Measurements from ENCODE around the gene CAPN7.

Gene CAPN7

GRCh38 chr3:15263120-15263519 is 57.1 kb downstream of the CAPN7 start:
- ChIA-PET CTCF (interaction anchor here (8.3 to 10.4 kb wide), 3 partner anchors 21 to 141 kb away, joined by 123 to 203 read pairs (median 151); no protein-coding TSS in a partner anchor), POLR2A (no interaction called here)
- TF ChIP-seq, protein P1, sequence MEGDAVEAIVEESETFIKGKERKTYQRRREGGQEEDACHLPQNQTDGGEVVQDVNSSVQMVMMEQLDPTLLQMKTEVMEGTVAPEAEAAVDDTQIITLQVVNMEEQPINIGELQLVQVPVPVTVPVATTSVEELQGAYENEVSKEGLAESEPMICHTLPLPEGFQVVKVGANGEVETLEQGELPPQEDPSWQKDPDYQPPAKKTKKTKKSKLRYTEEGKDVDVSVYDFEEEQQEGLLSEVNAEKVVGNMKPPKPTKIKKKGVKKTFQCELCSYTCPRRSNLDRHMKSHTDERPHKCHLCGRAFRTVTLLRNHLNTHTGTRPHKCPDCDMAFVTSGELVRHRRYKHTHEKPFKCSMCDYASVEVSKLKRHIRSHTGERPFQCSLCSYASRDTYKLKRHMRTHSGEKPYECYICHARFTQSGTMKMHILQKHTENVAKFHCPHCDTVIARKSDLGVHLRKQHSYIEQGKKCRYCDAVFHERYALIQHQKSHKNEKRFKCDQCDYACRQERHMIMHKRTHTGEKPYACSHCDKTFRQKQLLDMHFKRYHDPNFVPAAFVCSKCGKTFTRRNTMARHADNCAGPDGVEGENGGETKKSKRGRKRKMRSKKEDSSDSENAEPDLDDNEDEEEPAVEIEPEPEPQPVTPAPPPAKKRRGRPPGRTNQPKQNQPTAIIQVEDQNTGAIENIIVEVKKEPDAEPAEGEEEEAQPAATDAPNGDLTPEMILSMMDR (IDR thresholded peaks at IDR 0.05; ENCODE audit: control extremely low read depth, extremely low read depth, low read depth, missing control alignments) = no peak
- DNase-seq (ENCODE audit: extremely low spot score) = no peak

- no peak for DNase-seq (ENCODE audit: extremely low spot score)
- ChIA-PET POLR2A (no interaction called here), CTCF (interaction anchor here (1.5 to 10.4 kb wide), 8 partner anchors 6 to 293 kb away, joined by 4 to 203 read pairs (median 70); partner anchors contain the start of gene SH3BP5)
- TF ChIP-seq, protein P1 (IDR thresholded peaks at IDR 0.05; ENCODE audit: control extremely low read depth, extremely low read depth, low read depth, missing control alignments) = no peak
These were observed 57.9 kb downstream of the CAPN7 start for GRCh38 chr3:15263926-15264325.

DNA sequence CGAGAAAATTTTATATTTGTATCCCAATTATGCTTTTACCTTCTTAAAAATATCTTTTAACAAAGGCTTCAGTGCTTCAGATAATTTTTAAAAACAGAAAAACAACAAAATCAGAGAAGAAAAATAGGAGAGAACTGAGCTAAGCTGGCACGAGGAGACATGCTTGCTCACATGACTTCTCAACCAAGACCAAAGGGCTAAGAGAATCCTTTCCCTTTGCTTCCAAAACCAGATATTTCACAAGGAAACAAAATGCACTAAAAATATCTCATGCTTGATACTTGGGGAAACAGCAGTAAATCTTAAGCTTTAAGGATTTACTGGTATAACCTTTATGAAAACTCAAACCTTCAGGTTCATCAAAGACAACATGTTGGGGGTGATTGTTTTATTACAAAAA is 58.4 kb downstream of the CAPN7 start:
- ChIA-PET POLR2A (interaction anchor here (0.6 kb wide), 1 partner anchor 92 kb away, joined by 3 read pairs; no protein-coding TSS in a partner anchor), CTCF (interaction anchor here (0.9 to 10.4 kb wide), 10 partner anchors 7 to 292 kb away, joined by 3 to 203 read pairs (median 55); partner anchors contain the start of gene SH3BP5)
- DNase-seq (ENCODE audit: extremely low spot score) = no peak
- TF ChIP-seq, protein P1 (IDR thresholded peaks at IDR 0.05; ENCODE audit: control extremely low read depth, extremely low read depth, low read depth, missing control alignments) = no peak

- CTCF ChIA-PET = interaction anchor here (0.9 to 10.4 kb wide), 26 partner anchors 8 to 291 kb away, joined by 3 to 203 read pairs (median 12); partner anchors contain the start of genes CAPN7 and SH3BP5
- TF ChIP-seq, protein P1 (IDR thresholded peaks at IDR 0.05; ENCODE audit: control extremely low read depth, extremely low read depth, low read depth, missing control alignments) = no peak
- POLR2A ChIA-PET = interaction anchor here (0.7 kb wide), 1 partner anchor 100 kb away, joined by 3 read pairs; no protein-coding TSS in a partner anchor
- DNase-seq (ENCODE audit: extremely low spot score) = no peak
These were observed 59.8 kb downstream of the CAPN7 start for GRCh38 chr3:15265655-15266509.

DNA sequence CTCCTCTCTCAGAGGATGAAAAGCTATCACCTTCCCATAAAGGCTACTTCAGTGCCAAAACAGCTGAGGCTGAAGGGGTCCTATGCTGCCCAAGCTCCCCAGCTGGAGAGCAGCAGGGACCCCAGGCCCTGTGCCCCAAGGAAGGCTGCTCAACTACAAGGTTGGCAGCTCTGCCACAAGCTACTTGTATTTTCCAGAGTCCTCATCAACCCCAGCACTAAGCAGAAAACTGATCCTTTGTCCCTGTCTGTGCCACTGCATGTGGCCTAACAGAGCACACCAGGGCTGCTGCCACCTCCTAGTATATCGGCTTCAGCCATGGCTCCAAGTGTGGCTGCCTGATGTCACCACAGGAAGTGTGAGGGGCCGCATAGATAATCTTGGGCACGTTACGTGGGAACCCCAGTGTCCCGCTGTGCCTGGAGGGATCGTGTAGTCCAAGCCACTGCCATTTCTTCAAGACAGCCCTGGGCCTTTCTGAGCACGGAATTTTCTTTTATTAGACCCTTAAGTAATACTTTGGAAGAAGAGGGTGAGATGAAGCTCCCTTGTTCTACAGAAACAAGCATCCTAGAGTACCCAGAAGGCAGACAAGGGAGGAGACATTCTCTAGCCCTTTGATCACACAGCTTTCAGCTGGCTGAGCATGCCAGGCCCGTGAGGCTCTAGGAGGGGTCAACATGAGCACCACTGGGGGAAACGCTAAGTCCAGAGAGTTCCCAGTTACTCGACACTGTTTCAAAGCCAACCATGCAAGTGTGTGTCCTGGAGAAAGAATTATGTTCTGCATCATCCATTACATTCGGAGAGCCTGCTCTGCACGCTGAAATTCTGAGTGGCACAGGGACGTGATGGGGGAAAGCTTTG is 60.7 kb downstream of the CAPN7 start:
- TF ChIP-seq, protein P1 (IDR thresholded peaks at IDR 0.05; ENCODE audit: control extremely low read depth, extremely low read depth, low read depth, missing control alignments) = no peak
- DNase-seq (ENCODE audit: extremely low spot score) = no peak
- CTCF ChIA-PET = interaction anchor here (0.9 to 10.4 kb wide), 41 partner anchors 9 to 618 kb away, joined by 3 to 203 read pairs (median 10); partner anchors contain the start of genes CAPN7 and SH3BP5
- POLR2A ChIA-PET = no interaction called here

DNA sequence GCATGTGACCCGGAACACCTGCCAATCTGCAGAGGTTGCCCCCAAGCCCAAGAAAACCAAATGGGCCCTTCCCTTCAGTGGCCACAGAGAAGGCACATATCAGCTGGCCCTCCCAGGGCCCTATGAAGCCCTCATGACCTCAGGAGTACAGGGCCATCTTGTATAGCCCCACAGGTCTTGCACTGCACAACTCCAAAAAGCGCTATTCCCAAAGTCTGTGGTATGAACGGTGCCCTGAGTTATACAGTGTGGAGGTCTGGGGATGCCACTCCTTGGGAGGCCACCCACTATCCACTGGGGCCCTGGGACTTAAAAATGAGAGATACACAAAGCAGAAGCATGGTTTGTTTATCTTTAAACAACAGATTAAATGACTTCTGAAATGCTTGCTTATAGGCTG is 61.5 kb downstream of the CAPN7 start:
- TF ChIP-seq, protein P1 (IDR thresholded peaks at IDR 0.05; ENCODE audit: control extremely low read depth, extremely low read depth, low read depth, missing control alignments) = no peak
- POLR2A ChIA-PET = interaction anchor here (1.5 kb wide), 1 partner anchor 138 kb away, joined by 5 read pairs; no protein-coding TSS in a partner anchor
- CTCF ChIA-PET = interaction anchor here (0.7 to 10.4 kb wide), 65 partner anchors 10 to 618 kb away, joined by 3 to 203 read pairs (median 7); partner anchors contain the start of genes CAPN7, RBSN and SH3BP5
- no peak for DNase-seq (ENCODE audit: extremely low spot score)

Data from GM10248 (cell line).